SH-SY5Y (cell line): ENCODE results near the gene ZSCAN10.

ENCODE experiments used
- GATA2 ChIP-seq: IDR thresholded peaks from 2 replicates; pipeline ENCODE4 v1.6.1; 2011; ENCODE audit warnings: mild to moderate bottlenecking, low read depth, low read length
- GATA3 ChIP-seq: IDR thresholded peaks from 2 replicates; pipeline ENCODE4 v1.6.1; 2011; ENCODE audit warnings: low read depth, mild to moderate bottlenecking, low read length, moderate library complexity

Gene ZSCAN10

GRCh38 chr16:3098459-3099394 lies at the start of gene ZSCAN10:
ZSCAN10 (minus strand) TSS chr16:3099294; CDS start chr16:3092937, 6,357 bp downstream.
- TF ChIP-seq GATA2 (no peak), GATA3 (no peak)

GRCh38 chr16:3148256-3149192 lies 49.4 kb upstream of the ZSCAN10 start:
- TF ChIP-seq GATA3, result no peak
- no peak for TF ChIP-seq GATA2

GRCh38 chr16:3147757-3148104 lies 48.6 kb upstream of the ZSCAN10 start:
- no peak for TF ChIP-seq GATA2
- TF ChIP-seq GATA3, result no peak

- TF ChIP-seq GATA3, result no peak
- no peak for TF ChIP-seq GATA2
Observed at GRCh38 chr16:3147046-3147756, 48.1 kb upstream of the ZSCAN10 start.

GRCh38 chr16:3145660-3146059 lies 46.6 kb upstream of the ZSCAN10 start:
- no peak for TF ChIP-seq GATA3
- no peak for TF ChIP-seq GATA2

- TF ChIP-seq GATA3 (no peak), GATA2 (no peak)
Observed at GRCh38 chr16:3145151-3145550, 46.1 kb upstream of the ZSCAN10 start.

GRCh38 chr16:3144321-3144983 lies 45.4 kb upstream of the ZSCAN10 start:
- no peak for TF ChIP-seq GATA3
- no peak for TF ChIP-seq GATA2

GRCh38 chr16:3143598-3144320 lies 44.7 kb upstream of the ZSCAN10 start:
- TF ChIP-seq GATA3, result no peak
- no peak for TF ChIP-seq GATA2

GRCh38 chr16:3143189-3143588 lies 44.1 kb upstream of the ZSCAN10 start:
- no peak for TF ChIP-seq GATA3

GRCh38 chr16:3142770-3143169 lies 43.7 kb upstream of the ZSCAN10 start:
- TF ChIP-seq GATA2 (no peak), GATA3 (no peak)

- TF ChIP-seq GATA2 (no peak), GATA3 (no peak)
Observed at GRCh38 chr16:3142327-3142726, 43.2 kb upstream of the ZSCAN10 start.

- TF ChIP-seq GATA2 (no peak), GATA3 (no peak)
Observed at GRCh38 chr16:3141781-3142311, 42.8 kb upstream of the ZSCAN10 start.

- TF ChIP-seq GATA2, result no peak
- no peak for TF ChIP-seq GATA3
Observed at GRCh38 chr16:3140603-3141427, 41.7 kb upstream of the ZSCAN10 start.
